ENCODE measurements around the gene TRIOBP. TPM values are rescaled to one million over a fixed set of nuclear protein-coding genes. Genes with fewer than 3 reads are reported as not detected.

TRIOBP gene
- total and polyA plus RNA-seq, 2 of the 13 experiments (the other 11 are each of a cell fraction or from before 2014, with no cell fraction given) = 6.1 to 15.4 TPM

- TF ChIP-seq, protein P1, sequence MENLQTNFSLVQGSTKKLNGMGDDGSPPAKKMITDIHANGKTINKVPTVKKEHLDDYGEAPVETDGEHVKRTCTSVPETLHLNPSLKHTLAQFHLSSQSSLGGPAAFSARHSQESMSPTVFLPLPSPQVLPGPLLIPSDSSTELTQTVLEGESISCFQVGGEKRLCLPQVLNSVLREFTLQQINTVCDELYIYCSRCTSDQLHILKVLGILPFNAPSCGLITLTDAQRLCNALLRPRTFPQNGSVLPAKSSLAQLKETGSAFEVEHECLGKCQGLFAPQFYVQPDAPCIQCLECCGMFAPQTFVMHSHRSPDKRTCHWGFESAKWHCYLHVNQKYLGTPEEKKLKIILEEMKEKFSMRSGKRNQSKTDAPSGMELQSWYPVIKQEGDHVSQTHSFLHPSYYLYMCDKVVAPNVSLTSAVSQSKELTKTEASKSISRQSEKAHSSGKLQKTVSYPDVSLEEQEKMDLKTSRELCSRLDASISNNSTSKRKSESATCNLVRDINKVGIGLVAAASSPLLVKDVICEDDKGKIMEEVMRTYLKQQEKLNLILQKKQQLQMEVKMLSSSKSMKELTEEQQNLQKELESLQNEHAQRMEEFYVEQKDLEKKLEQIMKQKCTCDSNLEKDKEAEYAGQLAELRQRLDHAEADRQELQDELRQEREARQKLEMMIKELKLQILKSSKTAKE (CRISPR knock-in tag; IDR thresholded peaks at IDR 0.05; ENCODE audit: borderline replicate concordance) = no peak
- TF ChIP-seq GABPB1 (CRISPR knock-in tag; IDR thresholded peaks at IDR 0.05) = peak; percentile 36; the same call in 1 of the 2 replicates
- TF ChIP-seq KDM4B (CRISPR knock-in tag; IDR thresholded peaks at IDR 0.05) = no peak
- TF ChIP-seq GZF1 (CRISPR knock-in tag; IDR thresholded peaks at IDR 0.05) = no peak
- no peak for TF ChIP-seq TIGD3 (CRISPR knock-in tag; IDR thresholded peaks at IDR 0.05; ENCODE audit: borderline replicate concordance)
- peak; percentile 43; the same call in 1 of the 2 replicates for TF ChIP-seq ZNF687 (CRISPR knock-in tag; IDR thresholded peaks at IDR 0.05)
- TF ChIP-seq ZNF577 (CRISPR knock-in tag; IDR thresholded peaks at IDR 0.05; ENCODE audit: borderline replicate concordance, low read depth) = no peak
- TF ChIP-seq USF2 (IDR thresholded peaks at IDR 0.05; ENCODE audit: low read depth, low read length) = no peak
- TF ChIP-seq USF2 (CRISPR knock-in tag; IDR thresholded peaks at IDR 0.05; ENCODE audit: borderline replicate concordance) = no peak
- TF ChIP-seq IKZF5 (CRISPR knock-in tag; IDR thresholded peaks at IDR 0.05) = no peak
- TF ChIP-seq MEIS2 (CRISPR knock-in tag; IDR thresholded peaks at IDR 0.05) = no peak
- TF ChIP-seq HNRNPL (IDR thresholded peaks at IDR 0.05; ENCODE audit: low read depth, low read length) = peak; percentile 58; the same call in 1 of the 2 replicates
- no peak for TF ChIP-seq ZNF616 (CRISPR knock-in tag; IDR thresholded peaks at IDR 0.05; ENCODE audit: low read depth)
- no peak for TF ChIP-seq ZNF354B (CRISPR knock-in tag; IDR thresholded peaks at IDR 0.05)
- TF ChIP-seq, protein P2, sequence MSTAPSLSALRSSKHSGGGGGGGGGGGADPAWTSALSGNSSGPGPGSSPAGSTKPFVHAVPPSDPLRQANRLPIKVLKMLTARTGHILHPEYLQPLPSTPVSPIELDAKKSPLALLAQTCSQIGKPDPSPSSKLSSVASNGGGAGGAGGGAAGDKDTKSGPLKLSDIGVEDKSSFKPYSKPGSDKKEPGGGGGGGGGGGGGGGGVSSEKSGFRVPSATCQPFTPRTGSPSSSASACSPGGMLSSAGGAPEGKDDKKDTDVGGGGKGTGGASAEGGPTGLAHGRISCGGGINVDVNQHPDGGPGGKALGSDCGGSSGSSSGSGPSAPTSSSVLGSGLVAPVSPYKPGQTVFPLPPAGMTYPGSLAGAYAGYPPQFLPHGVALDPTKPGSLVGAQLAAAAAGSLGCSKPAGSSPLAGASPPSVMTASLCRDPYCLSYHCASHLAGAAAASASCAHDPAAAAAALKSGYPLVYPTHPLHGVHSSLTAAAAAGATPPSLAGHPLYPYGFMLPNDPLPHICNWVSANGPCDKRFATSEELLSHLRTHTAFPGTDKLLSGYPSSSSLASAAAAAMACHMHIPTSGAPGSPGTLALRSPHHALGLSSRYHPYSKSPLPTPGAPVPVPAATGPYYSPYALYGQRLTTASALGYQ (CRISPR knock-in tag; IDR thresholded peaks at IDR 0.05) = no peak
Observed at GRCh38 chr22:37781434-37782059, 84.7 kb downstream of the TRIOBP start (continued).
